Memory B cell (primary cell): ENCODE measurements around the gene CXCL10.
"Not testable (repeated sequence)": the region's sequence is repeated elsewhere in the genome, so short reads cannot be mapped to it uniquely, and the experiment has no call there.

Experiments used
- ATAC-seq: fragments of 150-1000 bp; cut with Tn5 transposase; 2 replicates; pipeline ENCODE4 v1.10.0; 2021; ENCODE audit warnings: low read depth, mild to moderate bottlenecking, moderate library complexity
- DNase-seq, 2 donors: peaks; one replicate each; pipeline ENCODE4 v3.0.0; 2022; ENCODE audit warnings: low spot score in 2 of 2
- H3K27ac Mint-ChIP-seq: one replicate; pipeline ENCODE4 v1.8.0; 2022; ENCODE audit warnings: mild to moderate bottlenecking, moderate library complexity, mixed read lengths
- H3K27me3 Mint-ChIP-seq: one replicate; pipeline ENCODE4 v1.8.0; 2022; ENCODE audit warnings: mixed read lengths
- H3K36me3 Mint-ChIP-seq: one replicate; pipeline ENCODE4 v1.8.0; 2022; ENCODE audit warnings: mild to moderate bottlenecking, mixed read lengths
- H3K4me1 Mint-ChIP-seq: one replicate; pipeline ENCODE4 v1.8.0; 2022; ENCODE audit warnings: mixed read lengths
- H3K4me3 Mint-ChIP-seq: one replicate; pipeline ENCODE4 v1.8.0; 2022; ENCODE audit warnings: mild to moderate bottlenecking, moderate library complexity, mixed read lengths
- H3K9me3 Mint-ChIP-seq: one replicate; pipeline ENCODE4 v1.8.0; 2022; ENCODE audit warnings: mixed read lengths

The CXCL10 gene

DNA sequence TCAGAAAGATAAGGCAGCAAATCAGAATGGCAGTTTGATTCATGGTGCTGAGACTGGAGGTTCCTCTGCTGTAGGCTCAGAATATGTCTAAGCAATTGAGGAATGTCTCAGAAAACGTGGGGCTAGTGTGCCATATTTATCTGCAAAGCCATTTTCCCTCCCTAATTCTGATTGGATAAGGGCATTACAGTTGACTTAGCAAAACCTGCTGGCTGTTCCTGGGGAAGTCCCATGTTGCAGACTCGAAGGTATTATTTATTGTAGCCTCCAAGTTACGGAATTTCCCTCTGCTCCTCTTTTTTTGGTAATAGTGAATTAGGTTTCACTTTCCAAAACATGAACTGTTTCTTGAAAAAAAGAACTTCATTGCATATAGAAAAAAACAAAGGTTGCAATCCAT, at the start of gene CXCL10:
Gene CXCL10 (minus strand): TSS at position 109 of the 400 bp plus-strand sequence. CDS start 66 bp downstream, at position 43.
- Mint-ChIP-seq H3K36me3 (no peaks in the 10 kb centered on the region), H3K4me1 (peaks cover 24% of the 10 kb centered on the region), H3K4me3 (no peak within 1 kb of the TSS), H3K27ac (peak within 1 kb of the TSS; percentile 3), H3K9me3 (no peaks in the 10 kb centered on the region), H3K27me3 (no peaks in the 10 kb centered on the region)
- DNase-seq: peak in 1 of 2 donors; percentile 8
- peak; percentile 75 for ATAC-seq

DNA sequence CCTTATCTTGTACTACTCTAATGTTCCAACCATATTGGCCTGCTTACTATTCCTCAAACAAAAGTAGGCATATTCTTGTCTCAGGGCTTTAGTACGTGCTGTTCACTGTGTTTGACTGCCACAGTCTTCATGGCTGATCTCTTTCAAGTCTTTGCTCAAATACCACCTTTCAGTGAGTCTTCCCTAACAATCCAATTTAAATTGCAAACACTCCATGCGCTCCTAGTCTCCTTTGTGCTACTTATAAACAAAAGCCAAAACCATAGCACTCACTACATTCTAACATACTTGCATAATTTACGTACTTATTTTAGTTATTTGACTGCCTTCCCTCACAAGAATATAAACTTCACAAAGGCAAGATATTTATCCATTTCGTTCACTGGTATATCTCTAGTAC, 49.5 kb upstream of the CXCL10 start:
- ATAC-seq: no peak
- H3K4me1 Mint-ChIP-seq: no peaks in the 10 kb centered on the region
- H3K27me3 Mint-ChIP-seq: no peaks in the 10 kb centered on the region
- no peak for DNase-seq
- H3K4me3 Mint-ChIP-seq: no peak overlapping the region
- no peak overlapping the region for H3K27ac Mint-ChIP-seq
- no peaks in the 10 kb centered on the region for H3K9me3 Mint-ChIP-seq
- H3K36me3 Mint-ChIP-seq: no peaks in the 10 kb centered on the region

DNA sequence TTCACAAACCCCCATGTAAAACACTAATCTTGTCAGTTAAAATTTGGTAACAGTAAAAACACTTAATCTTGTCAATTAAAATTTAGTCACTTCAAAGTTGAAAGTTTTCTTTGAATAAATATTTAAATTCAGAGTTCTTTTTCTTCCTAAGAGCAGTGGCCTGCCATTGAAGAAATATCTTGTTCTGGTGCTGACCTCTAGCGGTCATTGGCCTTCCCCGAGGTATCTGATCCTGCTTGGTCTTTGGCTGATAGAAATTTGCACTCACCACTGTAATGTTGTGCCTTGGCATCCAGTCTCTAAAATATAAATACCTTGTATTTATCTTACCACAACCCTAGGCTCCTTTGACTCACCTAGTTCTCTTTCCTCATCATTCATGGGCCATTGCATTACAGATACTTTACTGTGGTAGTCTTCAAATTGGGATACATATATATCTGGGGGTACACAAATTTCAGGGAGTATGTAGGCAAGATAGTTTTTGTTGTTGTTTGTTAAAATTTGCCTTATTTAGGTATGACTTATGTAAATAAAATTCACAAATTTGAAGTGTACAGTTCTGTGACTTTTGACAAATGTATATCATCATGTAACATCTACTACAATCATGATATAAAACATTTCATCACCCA, 44.5 kb upstream of the CXCL10 start:
- H3K4me1 Mint-ChIP-seq: no peaks in the 10 kb centered on the region
- no peak overlapping the region for H3K27ac Mint-ChIP-seq
- ATAC-seq (peak; percentile 93), DNase-seq (peak; percentile 67 to 70)
- H3K4me3 Mint-ChIP-seq: no peak overlapping the region
- H3K9me3 Mint-ChIP-seq: no peaks in the 10 kb centered on the region
- H3K27me3 Mint-ChIP-seq: no peaks in the 10 kb centered on the region
- H3K36me3 Mint-ChIP-seq: no peaks in the 10 kb centered on the region

DNA sequence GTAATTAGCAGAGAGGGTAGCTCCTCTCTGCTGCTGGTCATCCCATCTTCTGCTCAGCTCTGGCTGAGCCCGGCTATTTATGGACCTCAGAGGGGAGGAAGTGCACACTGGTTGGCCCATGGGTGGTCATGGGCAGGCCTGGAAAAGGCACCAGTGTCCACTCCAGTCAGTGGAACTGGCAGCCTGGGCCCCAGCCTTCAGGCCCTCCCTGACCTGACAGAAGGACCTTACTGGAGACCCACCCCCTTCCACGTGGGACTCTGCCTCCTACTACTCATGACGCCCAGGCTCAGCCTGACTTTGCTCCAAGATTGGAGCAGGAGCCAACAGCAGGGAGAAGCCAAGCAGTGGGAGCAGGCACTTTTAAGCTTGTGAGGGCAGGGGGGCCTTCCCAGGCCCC, 43.2 kb upstream of the CXCL10 start:
- Mint-ChIP-seq H3K4me1 (peaks cover 5% of the 10 kb centered on the region), H3K36me3 (no peaks in the 10 kb centered on the region), H3K9me3 (no peaks in the 10 kb centered on the region), H3K4me3 (no peak overlapping the region), H3K27me3 (no peaks in the 10 kb centered on the region), H3K27ac (no peak overlapping the region)
- ATAC-seq (no peak), DNase-seq (no peak)

DNA sequence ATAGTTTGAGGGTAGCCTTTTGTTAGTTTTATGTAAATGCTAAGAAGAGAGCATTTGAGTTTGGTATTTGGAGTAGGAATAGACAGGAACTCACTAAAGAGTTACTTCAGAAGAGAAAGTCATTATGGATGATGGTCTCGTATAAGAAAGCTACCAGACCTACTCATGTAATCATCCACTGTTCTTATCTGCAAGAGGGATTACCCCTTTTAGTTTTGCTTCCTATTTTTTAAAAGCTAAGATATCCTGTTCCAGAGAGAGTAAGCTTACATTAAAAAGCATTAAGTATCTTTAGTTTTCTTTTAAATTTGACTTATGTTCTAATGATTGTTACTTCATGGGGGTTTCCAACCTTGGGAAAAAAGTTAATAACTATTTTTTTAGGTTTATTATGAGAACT, 38.7 kb upstream of the CXCL10 start:
- peaks cover 22% of the 10 kb centered on the region for H3K4me1 Mint-ChIP-seq
- DNase-seq: peak in 1 of 2 donors; percentile 43
- peak; percentile 100 for ATAC-seq
- H3K4me3 Mint-ChIP-seq: peak overlapping the region; percentile 45
- no peaks in the 10 kb centered on the region for H3K27me3 Mint-ChIP-seq
- H3K27ac Mint-ChIP-seq: peak overlapping the region; percentile 79
- H3K9me3 Mint-ChIP-seq: no peaks in the 10 kb centered on the region
- H3K36me3 Mint-ChIP-seq: no peaks in the 10 kb centered on the region

DNA sequence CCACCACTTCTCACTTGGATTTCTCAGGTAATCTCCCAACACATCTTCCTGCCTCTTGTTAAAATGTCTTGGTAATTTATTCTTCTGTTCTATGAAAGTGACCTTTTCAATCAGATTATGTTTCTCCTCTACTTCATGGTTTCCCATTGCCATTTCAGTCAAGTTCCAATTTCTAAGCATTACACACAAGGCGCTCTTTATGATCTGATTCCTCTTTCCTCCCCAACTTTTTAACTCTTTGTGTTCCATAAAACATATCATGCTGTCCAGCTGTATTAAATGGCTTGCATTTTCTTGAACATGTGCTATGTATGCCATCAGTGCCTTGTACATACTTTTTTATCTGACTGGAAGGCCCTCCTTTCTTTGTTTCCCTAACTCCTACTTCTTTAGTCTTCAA, 38.1 kb upstream of the CXCL10 start:
- ATAC-seq (no peak), DNase-seq (no peak)
- no peaks in the 10 kb centered on the region for H3K36me3 Mint-ChIP-seq
- peak overlapping the region; percentile 79 for H3K27ac Mint-ChIP-seq
- H3K27me3 Mint-ChIP-seq: no peaks in the 10 kb centered on the region
- H3K4me1 Mint-ChIP-seq: peaks cover 22% of the 10 kb centered on the region
- H3K4me3 Mint-ChIP-seq: no peak overlapping the region
- H3K9me3 Mint-ChIP-seq: no peaks in the 10 kb centered on the region

DNA sequence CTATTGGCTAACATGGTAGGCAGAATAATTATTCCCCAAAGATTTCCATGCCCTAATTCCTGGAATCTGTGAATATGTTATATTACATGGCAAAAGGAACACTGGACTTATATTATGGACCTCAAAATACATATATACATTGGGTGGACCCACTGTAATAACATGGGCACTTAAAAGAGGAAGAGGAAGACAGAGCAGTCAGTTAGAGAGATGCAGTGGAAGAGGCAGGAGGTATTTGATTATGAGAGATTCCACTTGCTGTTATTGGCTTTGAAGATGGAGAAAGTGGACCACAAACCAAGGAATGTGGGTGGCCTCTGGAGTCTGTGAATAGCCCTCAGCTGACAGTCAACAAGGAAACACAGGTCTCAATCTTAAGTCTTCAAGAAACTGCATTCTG, 37.2 kb upstream of the CXCL10 start:
- Mint-ChIP-seq H3K27ac (no peak overlapping the region), H3K4me3 (no peak overlapping the region), H3K36me3 (no peaks in the 10 kb centered on the region), H3K4me1 (peaks cover 27% of the 10 kb centered on the region), H3K27me3 (no peaks in the 10 kb centered on the region), H3K9me3 (no peaks in the 10 kb centered on the region)
- no peak for ATAC-seq
- DNase-seq: no peak

DNA sequence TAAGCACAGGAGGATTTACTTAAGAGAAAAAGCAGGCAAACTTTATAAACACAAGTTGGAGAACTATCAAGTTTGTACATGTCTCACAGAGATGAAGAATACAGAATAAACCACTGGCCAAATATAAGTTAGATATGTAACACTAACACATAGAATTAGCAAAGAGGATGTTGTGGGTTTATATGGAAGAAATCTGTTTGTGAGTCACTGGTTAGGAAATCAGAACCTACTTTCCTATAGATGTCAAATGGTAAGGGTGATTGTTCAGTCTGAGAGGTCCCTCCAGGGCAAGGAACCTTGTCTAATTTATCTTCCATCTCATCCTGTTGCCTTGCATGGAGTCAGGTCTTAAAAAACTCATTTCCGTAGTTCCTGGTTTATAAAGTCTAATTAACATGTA, 36.5 kb upstream of the CXCL10 start:
- Mint-ChIP-seq H3K36me3 (no peaks in the 10 kb centered on the region), H3K4me1 (peaks cover 34% of the 10 kb centered on the region), H3K9me3 (no peaks in the 10 kb centered on the region), H3K27me3 (no peaks in the 10 kb centered on the region), H3K27ac (no peak overlapping the region), H3K4me3 (no peak overlapping the region)
- ATAC-seq: no peak
- no peak for DNase-seq

DNA sequence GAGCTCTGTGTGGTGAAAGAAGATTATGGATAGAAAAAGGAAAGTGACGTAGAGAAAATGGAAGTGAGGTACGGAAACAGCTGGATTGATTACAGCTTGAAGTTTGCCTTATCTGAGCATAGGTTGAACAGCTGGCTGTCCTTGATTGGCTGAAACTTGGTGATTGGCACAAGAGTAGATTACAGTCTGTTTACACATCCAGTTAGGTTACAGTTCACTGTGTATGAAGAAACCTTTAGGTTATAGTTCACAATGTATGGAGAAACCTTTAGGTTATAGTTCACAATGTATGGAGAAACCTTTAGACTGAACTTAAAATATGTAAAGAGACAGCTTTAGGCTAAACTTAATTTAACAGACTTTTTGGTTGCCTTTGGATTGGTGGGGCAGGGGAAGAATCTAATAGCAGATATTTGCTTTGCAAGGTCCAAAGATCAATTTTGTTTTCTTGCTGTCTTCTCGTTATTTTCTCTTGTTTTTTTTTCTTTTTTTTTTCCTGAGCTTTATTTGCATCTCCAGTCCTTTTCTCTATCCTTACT, 35.7 kb upstream of the CXCL10 start:
- H3K4me3 Mint-ChIP-seq: no peak overlapping the region
- no peak for DNase-seq
- no peaks in the 10 kb centered on the region for H3K9me3 Mint-ChIP-seq
- peaks cover 35% of the 10 kb centered on the region for H3K4me1 Mint-ChIP-seq
- H3K27me3 Mint-ChIP-seq: no peaks in the 10 kb centered on the region
- ATAC-seq: no peak
- no peak overlapping the region for H3K27ac Mint-ChIP-seq
- H3K36me3 Mint-ChIP-seq: no peaks in the 10 kb centered on the region

DNA sequence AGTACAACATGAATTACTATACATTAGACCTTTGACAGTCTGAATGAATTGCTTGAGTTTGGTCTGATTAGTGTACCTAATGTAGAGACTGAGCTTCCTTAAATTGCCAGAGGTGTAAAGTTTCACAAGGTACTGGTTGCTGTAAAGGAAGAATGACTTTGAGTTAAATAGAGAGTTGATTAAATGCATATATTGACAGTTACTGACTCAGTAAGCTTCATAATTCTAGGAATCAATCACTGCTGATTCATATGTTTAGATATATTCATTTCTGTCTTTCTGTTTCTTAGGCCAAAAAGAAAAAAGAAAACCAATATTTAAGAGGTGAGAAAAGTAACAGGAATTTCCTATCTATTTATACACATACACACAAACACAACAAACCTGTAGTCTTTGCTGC, 35.0 kb upstream of the CXCL10 start:
- Mint-ChIP-seq H3K4me3 (no peak overlapping the region), H3K27me3 (no peaks in the 10 kb centered on the region), H3K27ac (no peak overlapping the region)

DNA sequence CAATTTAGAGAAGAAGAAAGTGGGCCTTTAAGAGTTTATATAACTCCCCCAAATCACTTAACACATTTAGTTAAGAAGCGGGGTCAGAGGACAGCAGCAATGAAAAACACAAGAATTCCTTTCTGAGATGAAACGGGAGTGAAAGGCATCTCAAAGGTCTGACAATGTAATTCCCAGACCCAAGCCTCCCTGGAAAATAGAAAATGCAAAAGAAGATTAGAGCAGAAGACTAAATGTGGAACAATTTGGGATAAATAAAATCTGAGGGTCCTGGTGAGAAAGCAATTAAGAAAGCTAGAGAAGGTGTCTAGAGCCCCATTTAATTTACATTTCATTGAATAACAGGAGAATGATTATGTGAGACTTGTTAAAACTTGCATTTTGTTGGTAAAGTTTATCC, 32.1 kb upstream of the CXCL10 start:
- no peaks in the 10 kb centered on the region for H3K27me3 Mint-ChIP-seq
- peak; percentile 2 for ATAC-seq
- DNase-seq: no peak
- peak overlapping the region; percentile 24 for H3K4me3 Mint-ChIP-seq
- no peaks in the 10 kb centered on the region for H3K36me3 Mint-ChIP-seq
- H3K9me3 Mint-ChIP-seq: no peaks in the 10 kb centered on the region
- peak overlapping the region; percentile 82 for H3K27ac Mint-ChIP-seq
- peaks cover 22% of the 10 kb centered on the region for H3K4me1 Mint-ChIP-seq

More for the DNA sequence above, 35.0 kb upstream of the CXCL10 start:
- no peaks in the 10 kb centered on the region for H3K9me3 Mint-ChIP-seq
- peaks cover 37% of the 10 kb centered on the region for H3K4me1 Mint-ChIP-seq
- no peak for DNase-seq
- no peaks in the 10 kb centered on the region for H3K36me3 Mint-ChIP-seq
- no peak for ATAC-seq

DNA sequence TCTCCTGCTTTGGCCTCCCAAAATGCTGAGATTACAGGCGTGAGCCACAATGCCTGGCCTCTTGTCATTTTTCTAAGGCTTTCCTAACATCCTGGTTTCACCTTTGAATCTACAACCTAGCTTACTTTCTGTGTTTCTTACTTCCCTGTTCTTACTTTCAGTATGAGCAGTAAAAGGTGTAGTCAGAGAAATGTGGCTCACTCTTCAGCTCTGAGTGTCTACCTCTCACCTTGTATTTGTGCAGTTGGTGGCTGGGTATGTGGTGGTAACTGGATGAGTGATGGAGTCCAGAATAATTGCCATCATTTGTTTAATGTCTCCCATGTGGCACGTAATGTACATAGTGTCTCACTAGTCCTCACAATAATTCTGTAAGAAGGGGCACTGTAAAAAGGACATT, 31.7 kb upstream of the CXCL10 start:
- Mint-ChIP-seq H3K27me3 (no peaks in the 10 kb centered on the region), H3K27ac (peak overlapping the region; percentile 82), H3K4me3 (peak overlapping the region; percentile 51), H3K4me1 (peaks cover 18% of the 10 kb centered on the region), H3K9me3 (no peaks in the 10 kb centered on the region), H3K36me3 (no peaks in the 10 kb centered on the region)
- ATAC-seq (peak; percentile 100), DNase-seq (peak in 1 of 2 donors; percentile 26)

DNA sequence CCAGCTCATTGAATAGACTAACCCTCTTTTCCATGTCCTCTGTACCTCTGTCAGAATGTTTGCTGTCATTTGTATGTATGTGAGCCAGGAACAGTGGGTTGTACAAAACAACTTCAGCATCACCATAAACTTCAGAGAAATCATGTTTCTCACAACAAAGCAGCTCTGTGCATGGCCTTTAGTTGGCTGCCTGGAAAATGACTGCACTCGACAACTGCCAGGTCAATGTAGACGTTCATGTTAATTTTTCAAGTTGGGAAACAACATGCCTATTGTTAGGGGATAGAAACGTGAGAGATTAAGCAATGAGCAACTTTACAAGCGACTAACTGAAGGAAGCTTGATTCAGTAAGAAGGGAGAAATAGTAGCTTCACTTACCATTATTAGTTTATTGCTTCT, 30.4 kb upstream of the CXCL10 start:
- H3K36me3 Mint-ChIP-seq: no peaks in the 10 kb centered on the region

DNA sequence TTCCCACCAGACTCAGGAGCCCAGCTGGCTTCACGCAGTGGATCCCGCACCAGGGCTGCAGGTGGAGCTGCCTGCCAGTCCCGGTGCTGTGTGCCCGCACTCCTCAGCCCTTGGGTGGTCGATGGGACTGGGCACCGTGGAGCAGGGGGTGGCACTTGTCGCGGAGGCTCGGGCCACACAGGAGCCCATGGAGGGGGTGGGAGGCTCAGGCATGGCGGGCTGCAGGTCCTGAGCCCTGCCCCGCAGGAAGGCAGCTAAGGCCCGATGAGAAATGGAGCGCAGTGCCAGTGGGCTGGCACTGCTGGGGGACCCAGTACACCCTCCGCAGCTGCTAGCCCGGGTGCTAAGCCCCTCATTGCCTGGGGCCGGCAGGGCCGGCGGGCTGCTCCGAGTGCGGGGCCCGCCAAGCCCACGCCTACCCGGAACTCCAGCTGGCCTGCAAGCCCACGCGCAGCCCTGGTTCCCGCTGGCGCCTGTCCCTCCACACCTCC, 27.3 kb upstream of the CXCL10 start:
- H3K9me3 Mint-ChIP-seq, ATAC-seq, H3K27me3 Mint-ChIP-seq, H3K36me3 Mint-ChIP-seq, H3K4me3 Mint-ChIP-seq, DNase-seq, H3K27ac Mint-ChIP-seq: not testable (repeated sequence)
- H3K4me1 Mint-ChIP-seq: peaks cover 12% of the 10 kb centered on the region

More for the DNA sequence above, 30.4 kb upstream of the CXCL10 start:
- Mint-ChIP-seq H3K9me3 (no peaks in the 10 kb centered on the region), H3K4me1 (peaks cover 16% of the 10 kb centered on the region), H3K27ac (no peak overlapping the region), H3K4me3 (no peak overlapping the region), H3K27me3 (no peaks in the 10 kb centered on the region)
- no peak for ATAC-seq
- DNase-seq: no peak
